AG20443 (cell line): ENCODE measurements around the gene TMEM233.

Experiments
- DNase-seq: peaks from one replicate; pipeline ENCODE4 v3.0.0; 2012; ENCODE audit warnings: low spot score, mixed read lengths

Gene TMEM233

GRCh38 chr12:119681728-119682638, 88.4 kb downstream of the TMEM233 start:
- DNase-seq = no peak

DNA sequence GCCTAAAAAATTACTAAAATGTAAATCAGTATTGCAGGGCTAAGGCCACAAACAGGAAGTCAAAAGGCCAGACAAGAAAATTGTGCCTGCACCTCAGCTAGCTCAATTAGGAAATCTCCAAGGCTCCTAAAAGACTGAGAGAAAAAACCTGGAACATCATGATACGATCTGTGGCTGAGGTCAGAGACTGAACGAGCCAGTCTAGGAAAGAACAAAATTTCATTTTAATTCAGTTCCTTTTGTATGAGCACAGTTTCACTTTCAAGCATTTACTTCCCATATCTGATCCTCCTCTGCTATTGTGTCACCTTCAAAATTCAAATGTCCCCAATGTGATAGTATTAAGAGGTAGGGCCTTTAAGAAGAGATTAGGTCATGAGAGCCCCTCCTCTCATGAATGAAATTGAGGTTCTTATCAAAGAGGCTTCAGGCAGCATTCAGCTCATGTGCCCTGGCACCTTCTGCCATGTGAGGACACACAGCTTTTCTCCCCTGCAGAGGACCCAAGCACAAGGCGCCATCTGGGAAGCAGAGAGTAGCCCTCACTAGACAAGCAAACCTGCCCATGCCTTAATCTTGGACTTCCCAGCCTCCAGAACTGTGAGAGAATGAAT, 89.2 kb downstream of the TMEM233 start:
- no peak for DNase-seq

- DNase-seq = peak; percentile 30
These were observed 89.8 kb downstream of the TMEM233 start for GRCh38 chr12:119683413-119683812.

- no peak for DNase-seq
These were observed 90.2 kb downstream of the TMEM233 start for GRCh38 chr12:119683816-119684215.

DNA sequence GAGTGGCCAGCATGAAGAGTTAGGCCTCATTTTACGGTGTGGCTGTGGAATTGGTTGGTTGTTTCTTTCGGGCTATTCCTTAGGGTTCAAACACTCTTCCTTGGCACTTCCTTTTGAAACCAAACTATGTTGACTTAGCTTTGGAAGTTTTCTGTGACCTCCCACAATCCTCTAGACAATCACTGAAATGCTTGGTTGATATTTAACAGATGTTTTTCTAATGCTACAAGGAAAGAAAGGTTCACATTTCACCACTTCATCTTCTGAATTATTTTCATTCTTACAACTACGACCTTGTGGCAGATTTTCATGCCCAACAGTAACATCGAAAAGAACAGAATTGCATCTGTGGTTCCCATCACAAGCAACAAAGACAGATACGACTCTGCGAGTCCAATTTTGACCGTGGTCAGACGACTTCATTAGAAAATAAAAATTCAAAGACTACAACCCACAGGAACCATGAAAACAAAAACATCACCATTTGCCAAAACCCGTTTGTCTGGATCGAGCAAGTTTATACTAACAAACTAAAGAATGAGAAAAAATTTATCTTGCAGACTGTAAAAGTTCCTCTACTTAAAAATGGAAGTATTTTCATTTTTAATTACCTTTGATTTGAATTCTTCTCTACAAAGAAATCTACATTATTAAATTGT, 91.3 kb downstream of the TMEM233 start:
- DNase-seq = no peak

DNA sequence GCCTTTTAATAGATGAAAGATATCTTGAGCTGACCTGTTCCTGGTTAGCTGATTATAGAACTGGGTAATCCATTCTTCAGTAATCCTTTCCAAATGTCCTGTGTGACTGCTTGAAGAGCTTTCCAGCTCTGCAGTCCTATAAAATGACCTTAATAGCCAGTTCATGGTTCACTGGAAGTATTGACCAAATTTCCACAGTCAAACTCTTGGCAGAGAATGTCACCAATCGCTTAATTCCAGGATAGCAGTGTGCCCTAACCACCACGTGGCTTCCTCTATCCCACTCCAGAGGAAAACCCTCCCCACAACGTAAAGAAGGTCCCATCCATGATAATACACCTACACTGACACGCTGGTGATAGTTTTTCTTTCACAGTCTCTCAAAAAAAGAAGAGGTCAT, 91.8 kb downstream of the TMEM233 start:
- no peak for DNase-seq

- DNase-seq = no peak
These were observed 92.8 kb downstream of the TMEM233 start for GRCh38 chr12:119686355-119686754.

- DNase-seq = no peak
These were observed 93.2 kb downstream of the TMEM233 start for GRCh38 chr12:119686776-119687175.

DNA sequence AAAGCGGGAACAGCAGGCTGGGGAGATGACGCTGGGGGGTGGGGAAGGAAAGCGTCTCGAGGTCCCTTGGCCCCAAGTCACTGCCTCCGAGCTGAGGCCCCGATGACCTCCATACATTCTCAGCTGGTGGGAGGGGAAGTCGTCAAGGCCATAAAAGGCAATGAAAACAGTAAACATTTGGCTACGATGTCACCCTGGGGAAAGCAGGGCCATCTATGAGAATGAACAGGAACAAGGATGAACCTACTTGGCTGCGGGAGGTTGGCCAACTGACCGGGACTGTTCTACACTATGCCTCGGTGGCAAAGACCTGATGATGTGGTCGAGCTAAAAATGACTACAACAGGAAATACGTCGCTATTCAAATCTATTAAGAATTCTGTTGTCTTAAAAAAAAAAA, 93.8 kb downstream of the TMEM233 start:
- DNase-seq = no peak

GRCh38 chr12:119687879-119688278, 94.3 kb downstream of the TMEM233 start:
- DNase-seq = no peak

GRCh38 chr12:119689935-119690500, 96.4 kb downstream of the TMEM233 start:
- DNase-seq = no peak

GRCh38 chr12:119691202-119691810, 97.7 kb downstream of the TMEM233 start:
- DNase-seq = no peak

DNA sequence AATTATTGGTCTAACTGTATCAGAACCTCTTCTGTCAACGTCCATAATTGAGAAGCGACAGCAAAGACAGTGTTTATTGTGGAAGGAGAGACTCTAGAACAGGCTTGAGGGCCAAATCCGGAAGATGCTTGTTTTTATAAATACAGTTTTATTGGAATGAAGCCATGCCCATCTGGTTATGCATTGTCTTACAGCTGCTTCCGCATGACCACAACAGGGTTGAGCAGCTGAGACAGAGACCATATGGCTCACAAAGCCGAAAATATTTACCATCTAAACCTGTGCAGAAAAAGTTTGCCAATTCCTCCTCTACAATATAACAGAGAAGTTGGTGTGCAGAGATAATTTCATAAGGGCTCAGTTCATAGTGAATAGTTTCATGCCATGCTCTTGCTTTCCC, 98.8 kb downstream of the TMEM233 start:
- no peak for DNase-seq
